ENCODE measurements around the gene OR12D1. TPM values are rescaled to one million over a fixed set of nuclear protein-coding genes. Genes with fewer than 3 reads are reported as not detected.

Gene OR12D1
- total RNA-seq (not detected), polyA plus RNA-seq (not detected)
- long read RNA-seq, donor 1: 0 reads
- long read RNA-seq, donor 2: 0 reads

GRCh38 chr6:29414588-29414987 lies at the start of gene OR12D1:
OR12D1 (plus strand) TSS chr6:29414928.
- H3K4me3 ChIP-seq: no peak within 1 kb of the TSS
- peaks cover 0 to 22% (median 0%) of the 10 kb centered on the region in 7 donors for H3K27me3 ChIP-seq (replicated peaks in 1 of 7)
- intact Hi-C loops (cut with DNase I; ENCODE audit: low total_unique reads): no loop called here
- no peak for TF ChIP-seq POLR2A (IDR thresholded peaks at IDR 0.05)
- no peak for TF ChIP-seq POLR2AphosphoS5 (IDR thresholded peaks at IDR 0.05)
- TF ChIP-seq, protein P1, sequence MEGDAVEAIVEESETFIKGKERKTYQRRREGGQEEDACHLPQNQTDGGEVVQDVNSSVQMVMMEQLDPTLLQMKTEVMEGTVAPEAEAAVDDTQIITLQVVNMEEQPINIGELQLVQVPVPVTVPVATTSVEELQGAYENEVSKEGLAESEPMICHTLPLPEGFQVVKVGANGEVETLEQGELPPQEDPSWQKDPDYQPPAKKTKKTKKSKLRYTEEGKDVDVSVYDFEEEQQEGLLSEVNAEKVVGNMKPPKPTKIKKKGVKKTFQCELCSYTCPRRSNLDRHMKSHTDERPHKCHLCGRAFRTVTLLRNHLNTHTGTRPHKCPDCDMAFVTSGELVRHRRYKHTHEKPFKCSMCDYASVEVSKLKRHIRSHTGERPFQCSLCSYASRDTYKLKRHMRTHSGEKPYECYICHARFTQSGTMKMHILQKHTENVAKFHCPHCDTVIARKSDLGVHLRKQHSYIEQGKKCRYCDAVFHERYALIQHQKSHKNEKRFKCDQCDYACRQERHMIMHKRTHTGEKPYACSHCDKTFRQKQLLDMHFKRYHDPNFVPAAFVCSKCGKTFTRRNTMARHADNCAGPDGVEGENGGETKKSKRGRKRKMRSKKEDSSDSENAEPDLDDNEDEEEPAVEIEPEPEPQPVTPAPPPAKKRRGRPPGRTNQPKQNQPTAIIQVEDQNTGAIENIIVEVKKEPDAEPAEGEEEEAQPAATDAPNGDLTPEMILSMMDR (IDR thresholded peaks at IDR 0.05 in 8 of 11, conservative IDR thresholded peaks at IDR 0.05 in 3 of 11): no peak
- H3K27ac ChIP-seq: no peak within 1 kb of the TSS
- H3K36me3 ChIP-seq: no peaks in the 10 kb centered on the region
- DNase-seq: no peak
- no peaks in the 10 kb centered on the region for H3K4me1 ChIP-seq
- peaks cover 0 to 24% (median 6%) of the 10 kb centered on the region in 8 donors for H3K9me3 ChIP-seq

GRCh38 chr6:29368765-29369164 lies 46.0 kb upstream of the OR12D1 start, which contains the start of gene OR5V1:
OR5V1 (minus strand) TSS chr6:29368865; CDS start chr6:29356195, 12,670 bp downstream.
- no peak within 1 kb of the TSS for H3K27ac ChIP-seq
- no peaks in the 10 kb centered on the region for H3K4me1 ChIP-seq
- no peaks in the 10 kb centered on the region for H3K36me3 ChIP-seq
- TF ChIP-seq POLR2AphosphoS5 (IDR thresholded peaks at IDR 0.05) (no peak), POLR2A (IDR thresholded peaks at IDR 0.05) (no peak)
- TF ChIP-seq, protein P1 (IDR thresholded peaks at IDR 0.05 in 8 of 11, conservative IDR thresholded peaks at IDR 0.05 in 3 of 11): no peak
- DNase-seq: no peak
- intact Hi-C loops (cut with DNase I; ENCODE audit: low total_unique reads): no loop called here
- H3K4me3 ChIP-seq: no peak within 1 kb of the TSS
- 75 to 82% (median 80%) methylated on average over 3 of the region's 3 CpGs for WGBS, 5 donors
- peaks cover 0 to 10% (median 0%) of the 10 kb centered on the region in 8 donors for H3K9me3 ChIP-seq
- H3K27me3 ChIP-seq (replicated peaks in 1 of 7): peaks cover 0 to 20% (median 0%) of the 10 kb centered on the region in 7 donors

DNA sequence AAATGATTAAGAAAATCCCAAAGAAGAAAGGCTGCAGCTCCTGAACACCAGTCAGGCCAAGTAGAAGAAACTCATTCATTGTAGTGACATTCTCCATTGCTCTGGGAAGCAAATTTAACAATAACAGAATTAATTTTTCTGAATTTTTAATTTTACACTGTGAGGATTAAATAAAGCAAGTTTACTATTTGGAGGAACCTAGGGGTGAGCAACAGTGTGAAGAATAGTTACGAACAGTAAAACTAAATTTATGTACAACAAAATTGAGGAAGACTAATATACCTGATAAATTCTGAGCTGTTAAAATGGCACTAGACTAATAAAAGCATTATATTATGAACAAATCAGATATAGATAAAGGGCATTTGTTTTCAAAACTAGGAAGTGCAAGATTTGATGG lies 39.5 kb upstream of the OR12D1 start, which contains the start of gene OR12D3:
Gene OR12D3 (minus strand): TSS at position 101 of the 400 bp plus-strand sequence. CDS start 4 bp downstream, at position 97.
- Histone ChIP-seq H3K27ac (no peak within 1 kb of the TSS), H3K27me3 (replicated peaks in 1 of 7) (peaks cover 0 to 28% (median 0%) of the 10 kb centered on the region in 7 donors), H3K4me3 (no peak within 1 kb of the TSS), H3K36me3 (no peaks in the 10 kb centered on the region), H3K9me3 (peaks cover 0 to 10% (median 0%) of the 10 kb centered on the region in 8 donors), H3K4me1 (no peaks in the 10 kb centered on the region)
- no peak for DNase-seq
- TF ChIP-seq POLR2A (IDR thresholded peaks at IDR 0.05): no peak
- TF ChIP-seq, protein P1 (IDR thresholded peaks at IDR 0.05 in 8 of 11, conservative IDR thresholded peaks at IDR 0.05 in 3 of 11): no peak
- no peak for TF ChIP-seq POLR2AphosphoS5 (IDR thresholded peaks at IDR 0.05)
- intact Hi-C loops (cut with DNase I; ENCODE audit: low total_unique reads): no loop called here
- WGBS, 5 donors: 89 to 97% (median 94%) methylated on average over 1 of the region's 1 CpG

GRCh38 chr6:29376003-29376402 lies 38.7 kb upstream of the OR12D1 start:
- H3K4me1 ChIP-seq: no peaks in the 10 kb centered on the region
- DNase-seq: no peak
- intact Hi-C loops (cut with DNase I; ENCODE audit: low total_unique reads): no loop called here
- no peak overlapping the region for H3K27ac ChIP-seq
- no peak overlapping the region for H3K4me3 ChIP-seq
- no peaks in the 10 kb centered on the region for H3K36me3 ChIP-seq
- peaks cover 0 to 25% (median 0%) of the 10 kb centered on the region in 7 donors for H3K27me3 ChIP-seq (replicated peaks in 1 of 7)
- TF ChIP-seq POLR2A (IDR thresholded peaks at IDR 0.05) (no peak), POLR2AphosphoS5 (IDR thresholded peaks at IDR 0.05) (no peak)
- TF ChIP-seq, protein P1 (IDR thresholded peaks at IDR 0.05 in 8 of 11, conservative IDR thresholded peaks at IDR 0.05 in 3 of 11): no peak
- H3K9me3 ChIP-seq: peaks cover 0 to 10% (median 0%) of the 10 kb centered on the region in 8 donors
